Measurements from ENCODE around the gene RIPOR3.
"Not testable (repeated sequence)": the region's sequence is repeated elsewhere in the genome, so short reads cannot be mapped to it uniquely, and the experiment has no call there.

The RIPOR3 gene

DNA sequence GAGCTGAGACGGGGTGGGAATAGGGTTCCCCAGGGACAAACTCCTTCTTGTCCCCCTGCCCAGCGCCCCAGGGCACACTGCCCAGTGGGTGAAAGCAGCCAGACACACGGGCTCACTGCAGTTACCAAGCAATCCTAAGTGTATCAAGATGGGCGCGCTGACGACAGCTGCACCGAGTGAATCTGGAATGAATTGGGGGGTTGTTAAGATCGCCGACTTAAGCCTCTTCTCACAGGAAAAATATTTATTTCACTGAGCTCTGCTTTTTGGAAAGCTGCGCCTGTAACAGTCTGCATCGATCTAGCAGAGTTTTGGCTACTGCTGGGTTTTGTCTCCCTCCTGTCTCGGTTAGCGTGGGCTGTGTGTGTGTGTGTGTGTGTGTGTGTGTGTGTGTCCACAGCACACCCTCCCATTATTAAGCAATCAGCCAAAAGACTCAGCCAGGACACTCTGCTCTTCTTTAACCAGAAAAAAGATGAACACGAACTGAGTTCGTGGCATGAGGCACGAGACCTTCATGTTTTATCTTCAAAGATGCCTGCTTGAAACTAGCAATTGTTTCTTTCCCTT is 35.9 kb downstream of the RIPOR3 start:
- no peak for DNase-seq (ENCODE audit: low read depth)

DNA sequence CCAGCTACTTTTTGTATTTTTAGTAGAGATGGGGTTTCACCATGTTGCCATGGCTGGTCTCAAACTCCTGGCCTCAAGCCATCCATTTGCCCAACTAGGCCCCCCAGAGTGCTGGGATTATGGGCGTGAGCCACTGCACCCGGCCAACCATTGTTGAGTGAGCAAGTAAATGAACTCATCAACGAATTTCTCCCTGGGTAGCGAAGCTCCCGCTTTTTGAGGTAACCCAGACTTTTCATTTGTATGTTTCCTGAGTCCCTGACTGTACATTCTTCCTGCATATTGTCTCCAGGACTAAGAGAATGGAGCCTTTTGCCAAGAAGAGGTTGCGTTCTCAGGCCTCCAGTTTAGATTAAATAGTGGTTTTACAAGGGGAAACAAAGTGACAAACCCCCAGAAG is 36.4 kb downstream of the RIPOR3 start:
- DNase-seq (ENCODE audit: low read depth): no peak

- DNase-seq (ENCODE audit: low read depth): no peak
Observed at GRCh38 chr20:50652702-50653294, 38.5 kb downstream of the RIPOR3 start.

DNA sequence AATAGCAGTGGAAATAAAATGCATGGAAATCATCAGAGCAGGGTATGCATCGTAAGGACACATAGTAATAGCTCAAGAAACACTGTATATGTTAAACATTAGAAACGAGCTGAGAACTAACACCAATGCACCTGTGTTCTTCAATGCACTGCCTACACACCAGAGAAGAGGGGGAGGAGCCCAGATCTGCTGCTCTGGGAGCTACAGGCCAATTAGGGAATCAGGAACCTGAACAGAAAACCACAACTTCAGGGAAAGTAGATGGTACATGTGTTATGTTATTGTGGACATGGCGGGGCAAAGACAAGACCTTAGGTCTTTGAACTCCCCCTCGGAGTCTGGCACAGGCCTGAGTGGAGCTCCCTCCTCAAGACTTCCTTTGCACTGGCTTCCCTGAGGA is 39.7 kb downstream of the RIPOR3 start:
- no peak for DNase-seq (ENCODE audit: low read depth)

DNA sequence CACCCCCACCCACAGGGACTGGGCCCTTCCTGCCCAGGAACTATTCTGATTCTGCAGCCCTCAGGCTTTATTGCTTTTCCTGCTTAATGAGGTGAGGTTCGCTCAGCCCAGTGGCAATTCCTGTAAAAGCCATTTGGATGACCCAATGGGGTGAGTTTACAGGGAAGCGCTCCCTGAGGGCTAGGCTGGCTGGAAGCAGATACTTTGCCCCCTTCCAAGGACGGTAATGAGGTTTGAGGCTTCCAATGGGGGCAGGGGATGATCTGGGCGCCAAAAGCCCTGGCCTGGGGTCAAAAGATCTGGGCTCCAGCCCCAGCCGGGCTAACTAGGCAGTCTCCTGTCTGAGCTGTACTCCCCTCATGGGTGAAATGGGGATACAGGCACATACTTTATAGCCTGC is 41.8 kb downstream of the RIPOR3 start:
- no peak for DNase-seq (ENCODE audit: low read depth)

DNA sequence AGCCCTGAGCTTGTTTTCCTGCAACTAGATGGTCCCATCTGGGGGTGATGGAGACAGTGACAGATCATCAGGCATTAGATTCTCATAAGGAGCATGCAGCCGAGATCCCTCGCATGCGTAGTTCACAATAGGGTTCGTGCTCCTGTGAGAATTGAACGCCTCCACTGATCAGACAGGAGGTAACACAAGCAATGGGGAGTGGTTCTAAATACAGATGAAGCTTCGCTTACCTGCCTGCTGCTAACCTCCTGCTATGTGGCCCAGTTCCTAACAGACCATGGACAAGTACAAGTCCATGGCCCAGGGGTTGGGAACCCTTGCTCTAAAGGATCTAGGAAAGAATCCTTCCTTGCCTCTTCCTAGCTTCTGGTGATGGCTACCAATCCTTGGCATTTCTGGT is 42.7 kb downstream of the RIPOR3 start:
- no peak for DNase-seq (ENCODE audit: low read depth)

GRCh38 chr20:50646483-50646996 is 44.8 kb downstream of the RIPOR3 start:
- no peak for DNase-seq (ENCODE audit: low read depth)

DNA sequence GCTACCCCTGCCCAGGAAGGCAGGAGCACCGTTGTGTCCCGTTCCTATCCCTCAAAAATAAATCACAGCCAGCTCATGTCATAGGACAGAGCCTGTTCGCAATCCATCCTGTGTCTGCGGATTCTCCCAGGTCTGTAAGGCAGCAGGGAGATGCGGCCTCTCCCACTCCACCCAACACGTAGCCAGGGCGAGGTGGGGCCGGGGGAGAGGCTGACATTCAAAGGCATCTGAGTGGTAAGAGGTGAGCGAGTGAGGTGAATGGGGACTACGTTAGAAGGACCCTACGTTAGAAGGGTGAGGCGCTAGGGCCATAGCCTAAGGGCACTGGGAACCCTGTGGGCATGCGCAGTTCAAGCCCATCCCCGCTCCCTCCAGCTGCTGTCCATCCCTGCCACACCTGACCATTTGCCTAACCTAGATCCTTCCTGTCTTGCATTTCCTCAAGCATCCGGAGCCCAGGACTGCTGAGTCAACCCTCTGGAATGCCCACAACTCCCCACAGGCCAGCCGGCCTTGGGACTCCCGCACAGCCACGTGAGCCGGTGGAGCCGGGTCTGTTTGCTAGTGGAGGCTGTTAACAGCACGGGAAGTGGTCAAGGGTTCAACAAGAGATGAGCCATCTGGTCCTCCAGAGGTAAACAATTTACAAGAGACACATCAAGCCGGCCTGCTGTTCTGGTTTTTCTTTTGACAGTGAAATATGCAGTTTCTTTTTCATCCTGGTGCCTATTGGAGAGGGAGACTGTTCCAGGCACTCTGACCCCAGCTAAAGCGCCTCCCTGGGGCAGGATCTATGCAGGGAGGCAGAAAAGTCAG is 45.9 kb downstream of the RIPOR3 start:
- DNase-seq (ENCODE audit: low read depth): no peak

- DNase-seq (ENCODE audit: low read depth): no peak
Observed at GRCh38 chr20:50642288-50642803, 49.0 kb downstream of the RIPOR3 start.

- DNase-seq (ENCODE audit: low read depth): not testable (repeated sequence)
Observed at GRCh38 chr20:50641625-50642287, 49.6 kb downstream of the RIPOR3 start.

- not testable (repeated sequence) for DNase-seq (ENCODE audit: low read depth)
Observed at GRCh38 chr20:50639971-50640711, 51.2 kb downstream of the RIPOR3 start.

- DNase-seq (ENCODE audit: low read depth): not testable (repeated sequence)
Observed at GRCh38 chr20:50638015-50638847, 53.1 kb downstream of the RIPOR3 start.

DNA sequence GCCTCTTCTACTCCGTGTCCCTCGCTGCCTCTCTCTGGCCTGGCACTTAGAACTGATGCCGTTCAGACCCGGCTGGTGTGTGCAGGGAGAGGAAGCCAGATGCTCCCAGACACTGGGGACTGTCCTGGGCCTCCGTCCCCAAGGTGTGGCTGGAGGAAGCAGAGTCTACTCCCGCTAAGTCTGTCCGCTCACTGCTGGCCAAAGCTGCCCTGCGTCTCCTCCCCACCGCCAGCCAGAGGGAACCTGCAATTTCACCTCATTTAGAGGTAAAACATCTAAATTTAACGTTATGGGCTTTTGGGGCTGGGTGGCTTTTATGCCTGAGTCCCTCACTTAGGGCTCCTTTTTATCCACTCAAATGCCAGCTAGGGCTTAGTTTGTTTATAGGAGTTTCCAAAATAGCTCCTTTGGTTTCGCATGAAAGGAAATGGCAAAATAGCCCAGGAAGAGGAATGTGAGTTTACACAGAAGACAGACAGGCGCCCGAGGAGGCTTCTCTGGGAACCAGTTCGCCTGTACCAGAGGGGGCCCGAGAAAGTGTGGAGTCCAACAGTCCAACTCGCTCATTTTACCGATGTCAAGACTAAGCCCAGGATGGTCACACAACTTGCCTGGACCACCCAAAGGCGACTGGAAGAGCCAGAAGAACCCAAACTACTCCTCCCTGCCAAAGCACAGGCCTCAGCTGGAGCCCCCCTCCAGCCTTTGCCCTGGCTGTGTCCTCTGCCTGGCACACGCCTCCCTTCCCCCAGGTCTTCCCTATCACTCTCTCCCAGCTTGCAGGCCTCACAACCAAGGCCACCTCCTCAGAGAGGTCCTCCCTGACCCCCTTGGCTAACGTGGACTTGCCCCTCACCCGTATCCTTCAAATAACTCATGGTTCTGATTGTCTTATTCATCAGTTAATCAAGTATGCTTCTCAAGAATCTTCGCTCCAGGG is 54.5 kb downstream of the RIPOR3 start:
- no peak for DNase-seq (ENCODE audit: low read depth)

DNA sequence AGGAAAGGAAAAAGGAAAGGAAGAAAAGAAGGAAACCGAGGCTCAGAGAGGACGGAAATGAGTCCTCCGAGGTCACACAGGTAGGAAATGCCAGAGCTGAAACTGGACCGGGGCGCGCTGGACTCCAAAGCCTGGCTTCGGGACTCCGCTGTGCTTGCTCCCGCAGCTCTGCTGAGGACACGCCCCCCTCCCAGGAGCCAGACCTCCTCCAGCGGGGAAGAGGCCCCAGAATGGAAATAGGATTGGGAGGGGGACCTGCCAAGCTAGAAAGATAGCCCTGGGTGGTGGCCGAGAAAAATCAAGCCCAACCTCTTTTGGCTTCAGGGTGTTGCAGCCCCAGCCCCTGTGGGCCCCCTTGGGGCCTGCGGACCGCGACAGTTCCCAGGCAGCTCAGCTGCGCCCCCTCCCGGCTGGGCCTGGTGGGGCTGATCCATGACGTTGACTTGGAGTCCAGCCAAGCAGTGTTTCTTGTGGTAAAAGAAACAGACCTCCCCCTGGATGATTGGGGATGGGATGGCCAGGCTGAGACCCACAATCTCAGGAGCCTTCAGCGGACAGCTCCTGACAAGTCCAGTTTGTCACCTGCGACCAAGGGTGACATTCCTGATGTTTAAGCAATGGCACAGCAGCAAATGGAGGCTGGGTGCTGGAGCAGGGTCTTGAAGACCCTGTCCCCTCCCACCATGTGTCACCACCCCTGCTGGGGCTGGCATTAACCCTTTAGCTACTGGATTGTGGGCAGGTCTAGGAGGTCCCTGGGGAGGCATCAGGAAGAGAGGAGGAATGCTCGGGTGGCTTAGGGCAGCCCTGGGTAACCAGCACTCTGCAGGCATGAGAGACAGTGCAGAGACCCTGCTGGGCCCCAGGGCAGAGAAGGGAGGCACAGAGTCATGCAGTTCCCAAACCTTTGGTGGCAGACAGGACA is 55.4 kb downstream of the RIPOR3 start:
- DNase-seq (ENCODE audit: low read depth): peak; percentile 35

DNA sequence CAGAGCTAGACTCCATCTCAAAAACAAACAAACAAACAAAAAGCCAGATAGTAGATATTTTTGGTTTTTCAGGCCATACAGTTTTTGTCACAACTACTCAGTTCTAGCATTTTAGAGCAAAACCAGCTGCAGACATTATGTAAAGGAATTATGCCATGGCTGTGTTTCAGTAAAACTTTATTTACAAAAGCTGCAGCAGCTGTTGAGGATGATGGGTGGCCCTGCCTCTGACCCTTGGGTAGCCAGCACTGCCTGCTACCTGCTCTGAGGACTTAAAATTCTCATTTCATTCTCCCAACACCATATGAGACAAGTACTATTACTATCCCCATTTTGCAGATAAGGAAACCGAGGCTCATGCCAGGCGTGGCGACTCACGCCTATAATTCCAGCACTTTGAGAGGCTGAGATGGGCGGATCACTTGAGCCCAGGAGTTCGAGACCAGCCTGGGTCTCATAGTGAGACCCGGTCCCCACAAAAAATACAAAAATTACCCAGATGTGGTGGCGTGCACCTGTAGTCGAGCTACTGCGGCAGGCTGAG is 56.3 kb downstream of the RIPOR3 start:
- DNase-seq (ENCODE audit: low read depth): no peak

- no peak for DNase-seq (ENCODE audit: low read depth)
Observed at GRCh38 chr20:50634191-50634590, 57.2 kb downstream of the RIPOR3 start.

DNA sequence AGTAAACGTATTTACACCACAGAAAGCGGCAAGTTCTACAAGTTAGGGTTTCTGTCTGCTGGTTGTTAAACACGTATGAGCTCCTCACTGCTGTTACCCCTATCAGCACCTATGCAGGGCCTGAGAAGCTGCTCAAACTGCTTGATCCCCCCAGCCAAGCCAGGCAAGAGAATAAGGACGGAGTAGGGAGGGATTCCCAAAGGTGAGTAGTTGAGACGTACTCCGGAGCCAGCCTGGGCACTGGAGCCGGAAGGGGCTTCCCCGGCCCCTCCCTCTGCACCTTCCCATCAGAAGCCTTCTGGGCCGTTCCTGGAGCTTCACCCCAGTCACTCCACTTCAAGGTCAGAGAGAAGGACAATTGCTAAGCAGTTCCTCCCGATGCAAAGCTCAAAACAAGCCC is 58.0 kb downstream of the RIPOR3 start:
- DNase-seq (ENCODE audit: low read depth): no peak

DNA sequence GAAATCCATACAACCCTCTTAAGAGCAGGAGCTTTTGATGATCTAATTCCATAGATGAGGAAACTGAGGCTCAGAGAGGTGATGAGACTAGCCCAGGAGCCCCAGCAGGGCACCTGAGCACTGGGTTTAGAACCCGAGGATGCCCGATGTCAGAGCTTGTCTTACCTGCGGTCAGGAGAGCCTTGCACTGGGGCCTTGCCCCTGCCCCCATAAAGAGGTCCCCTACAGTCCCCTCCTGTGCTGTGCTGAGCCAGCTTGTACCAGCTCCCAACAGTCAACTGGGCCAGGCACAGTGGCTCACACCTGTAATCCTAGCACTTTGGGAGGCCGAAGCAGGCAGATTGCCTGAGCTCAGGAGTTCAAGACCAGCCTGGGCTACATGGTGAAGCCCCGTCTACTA is 58.6 kb downstream of the RIPOR3 start:
- DNase-seq (ENCODE audit: low read depth): no peak
